ENCODE measurements around the gene ANGPTL4. TPM values are rescaled to one million over a fixed set of nuclear protein-coding genes. Genes with fewer than 3 reads are reported as not detected.

ANGPTL4 gene
- total and polyA plus RNA-seq, 2 of the 13 experiments (the other 11 are each of a cell fraction or from before 2014, with no cell fraction given): 0.80 to 21.7 TPM

GRCh38 chr19:8412783-8413628 is 49.1 kb downstream of the ANGPTL4 start, which contains the start of gene MARCHF2 (continued):
- TF ChIP-seq HOXA5 (CRISPR knock-in tag; IDR thresholded peaks at IDR 0.05): no peak
- TF ChIP-seq CHD4 (IDR thresholded peaks at IDR 0.05; ENCODE audit: borderline replicate concordance, low read length): no peak
- no peak for TF ChIP-seq MEIS1 (CRISPR knock-in tag; IDR thresholded peaks at IDR 0.05; ENCODE audit: borderline replicate concordance)
- 0 out of 2 replicates have a peak, but pooled peaks have one; percentile 31 for TF ChIP-seq SALL1 (CRISPR knock-in tag; IDR thresholded peaks at IDR 0.05)
- no peak for TF ChIP-seq ZNF772 (CRISPR knock-in tag; IDR thresholded peaks at IDR 0.05)
- no peak for TF ChIP-seq ZNF3 (CRISPR knock-in tag; IDR thresholded peaks at IDR 0.05)
- TF ChIP-seq ZNF430 (CRISPR knock-in tag; IDR thresholded peaks at IDR 0.05): no peak
- no peak for TF ChIP-seq CSRNP1 (CRISPR knock-in tag; IDR thresholded peaks at IDR 0.05)
- no peak for TF ChIP-seq HINFP (CRISPR knock-in tag; IDR thresholded peaks at IDR 0.05; ENCODE audit: low read depth)
- TF ChIP-seq SIX1 (CRISPR knock-in tag; IDR thresholded peaks at IDR 0.05; ENCODE audit: borderline replicate concordance): no peak
- no peak for TF ChIP-seq HCFC1 (IDR thresholded peaks at IDR 0.05; ENCODE audit: low read depth, low read length)
- TF ChIP-seq CBX2 (IDR thresholded peaks at IDR 0.05; ENCODE audit: low read depth, low read length): no peak
- TF ChIP-seq CBX2 (CRISPR knock-in tag; IDR thresholded peaks at IDR 0.05; ENCODE audit: low read depth): no peak
- TF ChIP-seq ZNF256 (CRISPR knock-in tag; conservative IDR thresholded peaks at IDR 0.05): no peak
- no peak for TF ChIP-seq ETV6 (CRISPR knock-in tag; conservative IDR thresholded peaks at IDR 0.05)
- TF ChIP-seq ZNF274 (CRISPR knock-in tag; IDR thresholded peaks at IDR 0.05): no peak
- TF ChIP-seq FOXO1 (CRISPR knock-in tag; IDR thresholded peaks at IDR 0.05): no peak
- no peak for TF ChIP-seq ARNTL (CRISPR knock-in tag; IDR thresholded peaks at IDR 0.05)
- no peak for TF ChIP-seq EED (CRISPR knock-in tag; IDR thresholded peaks at IDR 0.05)
- TF ChIP-seq ZNF224 (CRISPR knock-in tag; IDR thresholded peaks at IDR 0.05): no peak
- TF ChIP-seq RARG (CRISPR knock-in tag; IDR thresholded peaks at IDR 0.05; ENCODE audit: low read depth): no peak
- TF ChIP-seq CC2D1A (CRISPR knock-in tag; IDR thresholded peaks at IDR 0.05): no peak
- TF ChIP-seq MAFK (conservative IDR thresholded peaks at IDR 0.05 in 1 of 2, IDR thresholded peaks at IDR 0.05 in 1 of 2; ENCODE audit: low read length in 2 of 2): no peak
- TF ChIP-seq ZNF577 (CRISPR knock-in tag; IDR thresholded peaks at IDR 0.05; ENCODE audit: borderline replicate concordance, low read depth): no peak
- TF ChIP-seq KDM1A (CRISPR knock-in tag; IDR thresholded peaks at IDR 0.05): no peak
- no peak for TF ChIP-seq TERF1 (CRISPR knock-in tag; IDR thresholded peaks at IDR 0.05)
- no peak for TF ChIP-seq SUZ12 (IDR thresholded peaks at IDR 0.05; ENCODE audit: low read depth, low read length)
- 0 out of 2 replicates have a peak, but pooled peaks have one; percentile 29 for TF ChIP-seq ZSCAN12 (CRISPR knock-in tag; IDR thresholded peaks at IDR 0.05)
- TF ChIP-seq SP140L (CRISPR knock-in tag; IDR thresholded peaks at IDR 0.05; ENCODE audit: borderline replicate concordance): no peak
- no peak for TF ChIP-seq RFXANK (CRISPR knock-in tag; IDR thresholded peaks at IDR 0.05)
